ENCODE data around the gene CHPF2. TPM values are rescaled to one million over a fixed set of nuclear protein-coding genes. Genes with fewer than 3 reads are reported as not detected.

Gene CHPF2
- total and polyA plus RNA-seq, 3 donors from 2014 or later: 22.6 to 70.5 (median 66.5) TPM

- Histone ChIP-seq H3K36me3 (ENCODE audit: low read depth, missing control alignments) (no peaks in the 10 kb centered on the region), H3K27ac (peak within 1 kb of the TSS; percentile 66 to 71), H3K27me3 (no peaks in the 10 kb centered on the region), H3K4me3 (peak within 1 kb of the TSS; percentile 77 to 81), H3K9me3 (no peaks in the 10 kb centered on the region), H3K4me1 (peaks cover 16% of the 10 kb centered on the region)
- intact Hi-C loops (cut with DNase I; ENCODE audit: low total_unique reads): no loop called here
- TF ChIP-seq POLR2A (IDR thresholded peaks at IDR 0.05) (no peak), CTCF (IDR thresholded peaks at IDR 0.05) (peak in 1 of 3 experiments; percentile 6)
- DNase-seq: peak; percentile 99
- 0 to 1% methylated on average over 63 to 68 of the region's 68 CpGs for WGBS, 2 donors
Measured at GRCh38 chr7:151226875-151227782, 5.2 kb upstream of the CHPF2 start, which contains the start of gene ABCF2. TSS of gene ABCF2 (minus strand) at chr7:151227205. CDS start at chr7:151226458, 747 bp downstream.

GRCh38 chr7:151228024-151228866, 4.0 kb upstream of the CHPF2 start:
- TF ChIP-seq CTCF (IDR thresholded peaks at IDR 0.05) (no peak), POLR2A (IDR thresholded peaks at IDR 0.05) (no peak)
- no peak for DNase-seq
- intact Hi-C loops (cut with DNase I; ENCODE audit: low total_unique reads): no loop called here
- no peaks in the 10 kb centered on the region for H3K27me3 ChIP-seq
- H3K27ac ChIP-seq: peak overlapping the region; percentile 66 to 71
- H3K36me3 ChIP-seq (ENCODE audit: low read depth, missing control alignments): no peaks in the 10 kb centered on the region
- WGBS, 2 donors: 47 to 51% methylated on average over 10 of the region's 10 CpGs
- peak overlapping the region; percentile 77 to 81 for H3K4me3 ChIP-seq
- peaks cover 16% of the 10 kb centered on the region for H3K4me1 ChIP-seq
- H3K9me3 ChIP-seq: no peaks in the 10 kb centered on the region

GRCh38 chr7:151229249-151229648, 3.0 kb upstream of the CHPF2 start:
- peaks cover 25% of the 10 kb centered on the region for H3K4me1 ChIP-seq
- H3K9me3 ChIP-seq: no peaks in the 10 kb centered on the region
- intact Hi-C loops (cut with DNase I; ENCODE audit: low total_unique reads): no loop called here
- no peaks in the 10 kb centered on the region for H3K36me3 ChIP-seq (ENCODE audit: low read depth, missing control alignments)
- 85 to 87% methylated on average over 10 of the region's 10 CpGs for WGBS, 2 donors
- H3K4me3 ChIP-seq: no peak overlapping the region
- DNase-seq: no peak
- no peaks in the 10 kb centered on the region for H3K27me3 ChIP-seq
- TF ChIP-seq POLR2A (IDR thresholded peaks at IDR 0.05) (no peak), CTCF (IDR thresholded peaks at IDR 0.05) (no peak)
- H3K27ac ChIP-seq: no peak overlapping the region

- Histone ChIP-seq H3K4me1 (peaks cover 17% of the 10 kb centered on the region), H3K9me3 (no peaks in the 10 kb centered on the region), H3K27me3 (no peaks in the 10 kb centered on the region), H3K36me3 (ENCODE audit: low read depth, missing control alignments) (no peaks in the 10 kb centered on the region), H3K4me3 (no peak overlapping the region), H3K27ac (no peak overlapping the region)
- WGBS, 2 donors: 37 to 49% methylated on average over 1 of the region's 1 CpG
- TF ChIP-seq CTCF (IDR thresholded peaks at IDR 0.05) (no peak), POLR2A (IDR thresholded peaks at IDR 0.05) (no peak)
- intact Hi-C loops (cut with DNase I; ENCODE audit: low total_unique reads): no loop called here
- DNase-seq: no peak
Measured at GRCh38 chr7:151231080-151231479, 1.2 kb upstream of the CHPF2 start.

Measured in testis (tissue), 3 donors.